ENCODE data around the gene RMRP.

- TF ChIP-seq CTCF (tag by site-specific recombination; IDR thresholded peaks at IDR 0.05) (no peak), ZNF239 (tag by site-specific recombination; IDR thresholded peaks at IDR 0.05) (no peak), ZNF266 (tag by site-specific recombination; IDR thresholded peaks at IDR 0.05; ENCODE audit: low read depth) (no peak), ZFP41 (tag by site-specific recombination; IDR thresholded peaks at IDR 0.05; ENCODE audit: borderline replicate concordance) (no peak), ZNF560 (tag by site-specific recombination; IDR thresholded peaks at IDR 0.05; ENCODE audit: borderline replicate concordance) (no peak), ZNF211 (tag by site-specific recombination; IDR thresholded peaks at IDR 0.05; ENCODE audit: low read depth) (no peak), OSR2 (tag by site-specific recombination; IDR thresholded peaks at IDR 0.05) (no peak), ZBTB26 (tag by site-specific recombination; optimal IDR thresholded peaks at IDR 0.05) (no peak), ZNF670 (tag by site-specific recombination; IDR thresholded peaks at IDR 0.05; ENCODE audit: low read depth) (no peak), SCRT2 (tag by site-specific recombination; IDR thresholded peaks at IDR 0.05) (no peak), ZNF518A (tag by site-specific recombination; conservative IDR thresholded peaks at IDR 0.05; ENCODE audit: low read depth) (no peak)
Measured at GRCh38 chr9:35652829-35653209, 5.0 kb downstream of the RMRP start.

All from HEK293 (cell line).